Measurements from ENCODE around the gene ZFHX2.
A peak's percentile ranks its signal among the peaks of the same experiment; 100 is the strongest.

Gene ZFHX2

DNA sequence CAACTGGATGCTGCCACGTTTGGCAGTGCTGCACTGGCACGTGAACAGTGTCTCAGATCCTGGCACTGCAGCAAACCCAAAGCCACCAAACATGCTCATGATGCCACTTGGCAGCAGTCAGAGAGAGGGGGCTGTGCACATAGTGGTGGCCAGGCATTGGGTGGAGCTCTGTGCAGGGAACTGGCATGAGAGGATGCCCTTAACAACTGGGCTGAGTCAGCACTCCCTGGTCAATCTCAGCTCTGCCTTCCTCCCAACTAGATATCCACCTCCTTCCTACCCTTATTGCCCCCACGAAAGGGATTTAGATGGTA is 37.0 kb downstream of the ZFHX2 start:
- DNase-seq: peak; percentile 54

GRCh38 chr14:23513818-23514643 is 37.5 kb downstream of the ZFHX2 start:
- DNase-seq: peak; percentile 37

DNA sequence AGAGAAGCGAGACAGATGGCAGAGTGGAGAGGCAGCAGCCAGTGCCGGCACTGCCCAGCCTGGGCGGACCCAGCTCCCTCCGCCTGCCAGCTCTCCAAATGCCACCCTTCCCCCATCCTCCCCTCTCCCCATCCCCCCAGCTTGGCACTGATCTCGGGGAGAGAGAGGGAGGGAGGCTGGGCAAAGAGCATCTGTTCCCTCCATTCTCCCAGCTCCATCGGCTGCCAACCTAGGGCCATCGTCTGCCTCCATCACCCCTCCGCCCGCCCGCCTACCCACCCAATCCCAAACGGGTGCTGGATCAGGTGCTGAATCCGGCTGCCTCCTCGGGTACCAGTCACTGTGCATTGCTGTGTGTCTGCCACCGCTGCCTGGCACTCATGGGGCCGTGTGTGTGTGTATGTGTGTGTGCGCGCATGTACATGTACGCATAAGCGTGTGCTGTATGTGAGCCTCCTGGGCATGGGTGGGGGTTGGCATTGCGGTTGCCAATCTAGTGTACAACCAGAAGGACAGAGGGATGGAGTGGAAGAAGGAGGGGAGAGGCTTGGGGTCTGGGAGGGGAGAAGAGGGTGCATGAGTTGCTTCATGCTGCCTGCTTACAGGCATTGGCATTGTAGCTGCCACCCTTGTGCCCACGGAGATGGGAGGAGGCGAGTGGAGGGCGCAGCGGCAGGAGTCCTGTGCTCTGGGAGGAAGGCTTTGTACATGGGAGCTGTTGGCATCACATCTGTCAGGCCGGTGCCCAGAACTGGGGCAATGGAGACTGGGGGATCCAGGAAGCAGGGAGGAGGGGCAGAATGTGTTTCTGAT is 38.4 kb downstream of the ZFHX2 start:
- peak; percentile 95 for DNase-seq

- DNase-seq: peak; percentile 97
These were observed 39.4 kb downstream of the ZFHX2 start for GRCh38 chr14:23512156-23512555.

DNA sequence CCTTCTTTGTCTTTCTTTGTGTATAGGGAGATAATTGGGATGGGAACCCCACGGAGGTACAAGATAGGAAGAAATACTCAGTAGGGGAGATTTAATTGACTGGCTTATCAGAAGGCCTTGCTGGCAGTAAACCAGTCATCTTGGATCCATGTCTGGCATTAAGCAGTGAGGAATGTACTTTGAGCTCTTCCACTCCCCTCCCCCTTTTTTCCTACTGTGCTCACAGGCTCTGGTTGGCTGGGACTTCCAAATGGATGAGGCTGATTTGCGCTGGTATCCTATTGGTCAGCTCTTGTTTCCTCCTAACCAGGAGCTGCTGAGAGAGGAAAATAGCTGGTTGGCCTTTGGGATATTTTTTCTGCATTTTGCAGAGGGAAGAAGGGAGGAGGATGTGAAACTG is 57.3 kb downstream of the ZFHX2 start:
- no peak for DNase-seq

GRCh38 chr14:23492618-23493272 is 58.8 kb downstream of the ZFHX2 start:
- no peak for DNase-seq

GRCh38 chr14:23487216-23487615 is 64.3 kb downstream of the ZFHX2 start:
- peak; percentile 78 for DNase-seq

- no peak for DNase-seq
These were observed 65.5 kb downstream of the ZFHX2 start for GRCh38 chr14:23486036-23486435.

DNA sequence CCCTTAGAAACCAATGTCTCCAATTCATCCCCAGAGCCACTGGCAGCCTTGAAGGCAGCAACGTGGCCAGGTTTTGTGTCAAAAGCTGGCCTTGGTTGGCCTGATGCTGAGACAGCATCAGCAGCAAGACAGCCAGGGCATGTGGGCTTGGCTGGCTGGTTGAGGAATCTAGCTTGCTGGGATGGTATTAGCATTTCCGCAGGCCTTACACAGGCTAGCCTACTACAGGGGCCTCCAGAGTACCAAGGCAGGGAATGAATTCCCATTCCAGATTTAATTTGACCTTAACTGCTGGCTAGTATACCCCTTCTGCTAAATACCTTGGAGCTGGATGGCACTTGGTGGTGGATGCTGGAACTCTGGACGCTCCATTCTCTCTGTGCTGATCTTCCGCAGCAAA is 66.2 kb downstream of the ZFHX2 start:
- DNase-seq: no peak

GRCh38 chr14:23483236-23483854 is 68.2 kb downstream of the ZFHX2 start:
- DNase-seq: peak; percentile 66

DNA sequence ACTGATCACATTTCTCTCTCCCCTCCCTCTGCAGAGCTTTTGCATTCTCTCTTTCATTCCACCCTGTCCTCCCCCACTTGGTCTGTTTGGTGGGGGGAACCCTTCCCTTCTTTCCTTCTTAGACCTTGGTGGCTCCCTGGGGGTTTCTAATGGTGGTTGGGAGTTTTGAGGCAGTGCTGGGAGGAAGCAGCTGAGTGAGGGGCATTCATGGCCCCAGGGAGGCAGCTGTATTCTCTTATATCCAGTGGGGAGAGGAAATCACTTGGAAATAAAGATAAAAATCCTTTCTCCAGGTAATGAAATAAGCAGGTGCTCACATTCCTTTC is 68.8 kb downstream of the ZFHX2 start:
- DNase-seq: no peak

DNA sequence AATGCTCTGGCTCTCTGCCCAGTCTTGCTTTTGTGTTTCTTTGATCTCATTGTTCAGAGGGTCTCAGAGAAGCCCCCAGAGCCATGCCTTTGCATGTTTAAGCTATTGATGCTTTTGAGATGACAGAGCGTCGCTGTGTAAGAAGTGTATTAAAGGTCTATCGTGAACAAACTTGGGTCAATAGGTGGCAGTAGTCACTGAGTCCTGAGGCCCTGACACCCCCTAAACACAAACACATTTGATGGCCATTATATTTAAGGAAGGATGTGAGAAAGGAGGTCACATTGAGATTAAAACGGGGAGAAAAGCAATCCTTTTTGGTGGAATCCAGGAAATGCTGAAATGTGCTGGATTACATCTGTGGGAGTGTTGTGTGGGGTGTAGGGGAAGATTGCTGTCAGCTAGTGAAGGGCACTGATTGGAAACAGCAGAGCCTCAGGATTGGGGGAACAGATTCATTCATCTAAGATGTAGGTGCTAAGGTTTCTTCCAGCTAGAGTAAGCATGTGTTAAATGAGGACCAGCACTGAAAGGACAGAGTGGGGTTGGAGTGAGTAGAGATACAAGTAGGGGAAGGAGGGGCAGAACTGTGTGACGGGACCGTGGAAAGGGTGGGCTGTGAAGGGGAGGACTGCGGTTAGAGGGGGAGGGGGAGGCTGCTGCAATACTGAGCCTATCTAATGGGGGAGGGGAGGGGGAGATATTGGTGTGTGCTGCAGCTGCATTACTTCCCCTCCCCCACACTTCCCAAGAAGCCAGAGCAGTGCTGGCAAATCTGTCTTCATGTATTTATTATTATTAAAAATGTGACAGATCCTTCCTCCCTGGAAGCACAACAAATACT is 69.4 kb downstream of the ZFHX2 start:
- no peak for DNase-seq

- DNase-seq: no peak
These were observed 70.1 kb downstream of the ZFHX2 start for GRCh38 chr14:23481362-23481970.

DNA sequence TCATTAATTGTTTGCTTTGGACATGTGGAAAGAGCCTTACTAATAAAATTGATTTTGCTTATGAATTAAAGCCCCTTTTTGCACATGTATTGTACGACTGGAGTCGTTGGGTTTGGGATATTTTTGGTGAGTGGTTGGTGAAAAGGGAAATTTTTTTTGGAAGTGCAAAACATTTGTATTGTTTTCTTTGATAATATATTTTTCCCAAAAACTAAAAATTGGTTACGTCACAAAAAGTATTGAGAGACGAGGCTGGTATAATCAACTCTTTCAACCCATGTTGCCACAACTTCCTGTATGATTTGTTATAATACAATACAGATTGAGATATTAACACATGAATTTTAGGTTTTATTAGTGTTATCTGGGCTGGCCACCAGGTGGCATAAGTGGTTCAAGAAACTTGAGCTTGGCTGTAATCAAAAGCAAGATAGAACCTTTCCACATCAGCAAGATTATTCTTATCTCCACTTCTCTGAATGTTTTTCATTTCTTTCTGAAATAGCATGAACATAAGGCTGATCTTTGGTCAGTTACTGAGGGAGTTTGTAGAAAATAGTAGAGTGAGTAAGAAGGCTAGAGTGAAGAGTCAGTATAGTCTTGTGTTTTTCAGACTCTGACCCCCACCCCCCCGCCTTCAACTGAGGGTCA is 73.3 kb downstream of the ZFHX2 start:
- DNase-seq: peak; percentile 62

GRCh38 chr14:23470947-23471346 is 80.6 kb downstream of the ZFHX2 start:
- DNase-seq: no peak

All from NCI-H2171 (cell line).